ENCODE data around the gene PTPN14.

The PTPN14 gene

DNA sequence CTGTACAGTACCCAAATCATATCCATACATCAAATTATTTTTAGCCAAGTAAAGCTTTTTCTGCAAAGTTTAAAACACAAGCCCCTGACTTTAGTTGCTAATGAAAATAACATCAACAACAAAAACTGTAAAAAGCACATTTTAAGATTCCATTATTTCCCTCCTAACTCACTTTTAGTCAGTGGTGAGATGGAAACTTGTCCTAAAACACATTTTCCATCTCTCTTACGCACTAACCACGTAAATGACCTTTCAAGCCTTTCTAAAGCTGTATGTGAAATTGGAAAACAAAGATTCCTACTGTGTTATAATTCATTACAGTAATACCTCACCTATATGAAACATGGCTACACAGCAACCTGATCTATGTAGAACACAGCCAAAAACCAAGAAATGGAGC is 77.5 kb downstream of the PTPN14 start:
- DNase-seq, result no peak

- DNase-seq, result no peak
These were observed 78.0 kb downstream of the PTPN14 start for GRCh38 chr1:214473387-214473786.

DNA sequence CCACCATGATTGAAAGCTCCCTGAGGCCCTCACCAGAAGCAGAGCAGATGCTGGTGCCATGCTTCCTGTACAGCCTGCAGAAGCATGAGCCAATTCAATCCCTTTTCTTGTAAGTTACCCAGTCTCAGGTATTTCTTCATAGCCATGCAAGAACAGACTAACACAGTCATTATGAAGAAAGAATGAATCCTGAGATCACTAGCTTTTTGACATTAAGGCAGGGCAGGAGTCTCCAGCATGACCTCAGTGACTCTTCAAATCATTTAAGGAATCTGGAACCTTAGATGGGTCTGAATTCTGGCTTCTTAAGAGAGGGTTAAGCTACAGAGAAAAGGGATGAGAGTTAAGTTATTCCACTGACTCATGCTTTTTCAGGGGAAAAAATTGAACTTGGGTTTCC is 79.0 kb downstream of the PTPN14 start:
- DNase-seq, result no peak

DNA sequence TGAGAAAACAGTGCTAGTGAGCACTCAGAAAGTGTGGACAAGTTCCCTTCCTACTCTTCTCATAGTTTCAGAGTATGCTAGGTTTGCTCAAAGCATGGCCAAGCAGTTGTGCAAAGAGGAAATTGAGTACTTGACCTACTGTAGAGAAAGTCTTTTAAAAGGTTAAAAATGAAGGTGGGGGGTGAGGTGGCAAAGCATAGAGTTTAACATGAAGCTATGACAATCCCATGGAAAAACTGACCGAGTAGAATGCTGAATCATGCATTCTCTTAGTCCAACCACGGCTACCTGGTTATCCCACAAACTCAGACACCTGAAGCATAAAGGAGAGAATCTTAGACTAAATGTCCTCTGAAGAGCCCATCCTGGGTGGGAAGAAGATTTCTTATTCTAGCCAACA is 79.9 kb downstream of the PTPN14 start:
- no peak for DNase-seq

DNA sequence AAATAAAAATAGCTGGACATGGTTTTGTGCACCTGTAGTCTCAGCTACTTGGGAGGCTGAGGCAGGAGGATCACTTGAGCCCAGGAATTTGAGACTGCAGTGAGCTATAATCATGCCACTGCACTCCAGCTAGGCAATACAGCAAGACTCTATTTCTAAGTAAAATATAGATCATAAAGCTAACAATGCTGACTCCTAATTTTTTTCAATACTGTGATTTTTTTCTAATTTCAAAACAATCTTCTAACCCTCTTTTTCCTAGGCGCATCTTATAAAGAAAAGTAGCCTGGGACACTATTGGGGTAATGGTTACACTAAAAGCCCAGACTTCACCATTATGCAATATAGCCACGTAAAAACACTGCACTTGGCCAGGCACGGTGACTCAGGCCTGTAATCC is 81.3 kb downstream of the PTPN14 start:
- no peak for DNase-seq

DNA sequence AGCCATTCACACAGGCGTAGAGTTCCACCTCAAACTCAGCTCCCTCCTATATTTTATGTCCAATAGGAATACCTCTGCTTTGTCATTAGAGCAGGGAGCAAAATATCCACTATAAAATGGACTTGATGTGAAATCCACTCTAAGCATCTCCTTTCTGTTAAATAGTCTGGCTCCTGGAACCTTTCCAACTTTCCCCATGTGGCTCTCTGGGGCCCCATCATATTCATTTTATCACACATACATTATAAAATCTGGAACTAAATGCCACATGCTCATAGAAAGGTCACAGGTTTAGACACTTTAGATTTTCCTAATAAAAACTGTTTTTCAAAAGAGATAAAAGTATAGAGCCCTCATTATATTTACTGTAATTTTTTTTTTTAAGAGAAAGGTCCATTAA is 82.1 kb downstream of the PTPN14 start:
- no peak for DNase-seq

DNA sequence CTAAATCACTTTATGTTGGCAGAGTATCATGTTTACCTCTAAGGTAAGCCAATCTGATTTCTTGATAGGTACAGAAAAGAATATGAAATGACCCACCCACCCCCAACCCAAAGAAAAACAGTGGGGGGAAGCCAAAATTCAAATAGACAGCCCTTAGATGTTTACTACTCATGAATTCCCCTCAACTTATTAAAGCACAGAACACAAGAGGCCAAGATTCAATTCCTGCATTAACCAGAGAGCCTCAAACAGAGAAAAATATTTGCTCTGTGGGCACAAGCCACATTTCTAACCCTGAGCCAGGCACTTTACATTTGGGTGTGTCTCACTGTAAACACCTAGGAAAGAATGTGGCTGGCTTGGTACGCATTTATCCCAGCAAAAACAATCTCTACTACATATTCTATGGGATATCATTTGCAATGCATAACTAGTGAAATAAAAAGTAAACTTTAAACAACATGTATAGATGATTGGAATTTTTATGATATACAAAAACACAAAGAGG is 84.3 kb downstream of the PTPN14 start:
- no peak for DNase-seq

DNA sequence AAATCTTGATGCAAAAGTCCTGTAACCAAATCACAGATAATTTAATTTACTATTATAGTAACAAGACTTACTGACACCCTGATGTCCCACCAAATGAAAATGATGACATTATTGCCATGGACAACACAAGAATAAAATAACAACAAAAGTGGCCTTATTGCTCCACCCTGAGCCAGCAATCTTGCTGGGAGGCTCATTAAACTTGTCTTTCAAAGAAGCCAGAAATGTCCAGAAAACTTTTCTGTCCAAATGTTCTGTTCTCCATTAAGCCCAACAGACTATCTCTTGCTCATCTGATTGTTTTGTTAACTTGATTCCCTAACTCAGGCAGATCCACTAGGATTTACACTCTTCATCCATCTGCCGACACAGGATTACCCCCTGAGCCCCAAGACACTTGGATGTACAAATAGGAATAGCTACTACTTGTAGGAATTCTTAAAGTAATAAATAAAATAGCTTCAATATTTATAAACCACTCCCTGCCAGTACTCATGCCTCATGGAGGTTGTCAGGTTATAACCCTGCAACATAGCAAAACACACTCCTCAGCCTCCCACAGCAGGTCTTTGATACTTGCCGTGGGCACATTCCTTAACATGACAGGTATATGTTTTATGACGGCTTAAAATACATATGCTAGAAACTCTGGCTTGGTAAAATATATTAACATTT is 84.9 kb downstream of the PTPN14 start:
- DNase-seq, result no peak

- no peak for DNase-seq
These were observed 86.7 kb downstream of the PTPN14 start for GRCh38 chr1:214464445-214465287.

- no peak for DNase-seq
These were observed 87.8 kb downstream of the PTPN14 start for GRCh38 chr1:214463596-214463995.

GRCh38 chr1:214462882-214463281 is 88.5 kb downstream of the PTPN14 start:
- no peak for DNase-seq

GRCh38 chr1:214461305-214461704 is 90.1 kb downstream of the PTPN14 start:
- DNase-seq, result no peak

GRCh38 chr1:214460304-214460916 is 91.0 kb downstream of the PTPN14 start:
- DNase-seq, result no peak

DNA sequence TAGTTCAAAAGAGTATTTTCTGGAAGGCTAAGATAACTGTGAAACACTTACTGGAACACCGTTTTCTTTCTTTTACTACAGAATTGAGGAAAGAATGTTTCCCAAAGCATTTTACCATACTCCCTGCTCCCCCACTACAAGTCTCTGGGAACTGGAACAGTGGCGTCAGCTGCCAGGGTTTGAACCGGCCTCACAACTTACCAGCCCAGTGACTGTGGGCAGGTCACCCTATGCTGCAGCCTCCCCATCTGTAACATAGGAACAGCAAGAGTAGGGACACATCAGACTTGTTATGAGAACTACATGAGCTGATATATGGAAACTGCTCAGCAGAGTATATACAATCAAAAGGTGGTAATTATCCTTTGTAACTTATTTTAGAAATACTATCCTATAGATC is 91.5 kb downstream of the PTPN14 start:
- DNase-seq, result no peak

- no peak for DNase-seq
These were observed 92.9 kb downstream of the PTPN14 start for GRCh38 chr1:214458541-214458940.

DNA sequence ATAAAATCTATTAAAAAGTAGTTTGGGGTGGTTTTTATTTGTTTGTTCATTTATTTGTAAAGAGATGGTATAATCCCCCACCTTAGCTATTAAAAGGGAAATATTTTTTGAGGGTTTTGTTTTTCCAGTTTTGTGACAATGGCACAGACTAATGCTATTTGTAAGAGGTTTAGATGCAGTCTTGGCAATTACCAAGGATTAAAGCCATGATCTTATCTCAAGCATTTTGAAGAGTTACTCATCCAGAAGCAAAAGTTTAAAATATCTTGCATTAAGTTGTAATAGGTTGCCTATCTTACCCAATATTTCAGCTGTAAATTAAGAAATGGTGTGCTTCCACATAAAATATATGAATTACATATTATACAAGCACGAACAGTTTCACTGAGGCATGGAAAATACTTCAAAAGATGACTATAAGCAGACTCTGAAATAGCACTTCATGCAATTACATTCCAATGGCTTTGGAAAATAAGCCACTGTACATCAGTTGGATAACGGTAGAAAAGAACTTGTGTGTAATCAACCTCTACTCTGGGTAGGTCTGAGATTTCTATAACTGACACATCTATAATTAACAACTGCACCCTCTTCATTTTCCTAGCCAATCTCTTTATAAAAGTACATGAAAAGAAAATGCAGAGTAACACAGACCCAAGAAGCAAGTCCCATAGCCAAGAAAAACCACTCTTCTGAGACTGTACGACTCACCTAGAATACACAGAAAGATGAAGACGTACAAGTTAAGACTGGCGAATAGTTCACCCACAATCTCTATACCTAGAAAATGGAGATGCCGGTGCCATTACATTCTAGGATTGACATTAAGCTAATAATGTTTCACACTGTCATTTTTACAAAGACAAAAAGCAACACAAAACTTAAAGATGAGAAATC is 95.2 kb downstream of the PTPN14 start:
- DNase-seq, result no peak

GRCh38 chr1:214455479-214455878 is 95.9 kb downstream of the PTPN14 start:
- no peak for DNase-seq

GRCh38 chr1:214454569-214455396 is 96.6 kb downstream of the PTPN14 start:
- DNase-seq, result no peak

- no peak for DNase-seq
These were observed 98.2 kb downstream of the PTPN14 start for GRCh38 chr1:214453109-214453722.

- DNase-seq, result no peak
These were observed 99.1 kb downstream of the PTPN14 start for GRCh38 chr1:214452152-214452784.

DNA sequence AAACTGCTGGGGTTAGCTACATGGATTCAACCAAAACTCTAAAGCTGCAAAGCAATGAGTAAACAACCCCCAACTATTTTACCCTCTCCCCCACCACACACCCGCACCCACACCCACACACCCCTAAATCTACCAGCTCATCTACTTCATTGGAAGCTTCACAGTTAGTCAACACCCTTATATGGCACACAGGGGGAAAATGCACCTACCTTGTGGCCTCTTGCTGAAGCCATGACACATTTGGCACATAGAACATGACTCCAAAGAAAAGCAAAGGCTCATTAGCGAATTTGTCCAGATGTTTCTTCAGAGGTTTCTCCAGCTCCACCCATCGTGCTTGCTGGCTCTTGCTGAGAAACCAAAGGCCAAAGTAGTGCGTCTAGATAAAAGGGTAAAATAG is 99.8 kb downstream of the PTPN14 start:
- no peak for DNase-seq
